Right lobe of liver (tissue), 6 donors: Measurements from ENCODE around the gene SYDE1. TPM values are rescaled to one million over a fixed set of nuclear protein-coding genes. Genes with fewer than 3 reads are reported as not detected.
A peak's percentile ranks its signal among the peaks of the same experiment; 100 is the strongest.

Experiments used
- ATAC-seq, 4 donors: fragments of 200-7000 bp; cut with Tn5 transposase; one replicate each; pipeline ENCODE4 v1.9.1; 2020; ENCODE audit warnings: mild to moderate bottlenecking in 4 of 4, moderate library complexity in 4 of 4
- DNase-seq, 3 donors: peaks; one replicate each; pipeline ENCODE4 v3.0.0-alpha.2; 2020
- H3K27ac ChIP-seq, 3 donors: fragments of 200-600 bp; one replicate each; pipeline ENCODE4 v1.8.0; 2022
- H3K27me3 ChIP-seq, 2 donors: fragments of 200-600 bp; one replicate each; pipeline ENCODE4 v1.8.0; 2022
- H3K36me3 ChIP-seq, 4 donors: fragments of 200-600 bp; sonication (generic) in 1 of 4; one replicate each; pipeline versions ENCODE4 v1.5.1 to v1.8.0; 2017 to 2022; ENCODE audit warnings: control low read depth in 1 of 4
- H3K4me1 ChIP-seq, 4 donors: fragments of 200-600 bp; sonication (generic) in 1 of 4; one replicate each; pipeline versions ENCODE4 v1.5.1 to v1.8.0; 2017 to 2022; ENCODE audit warnings: control low read depth in 1 of 4
- H3K4me3 ChIP-seq, 3 donors: fragments of 200-600 bp; one replicate each; pipeline ENCODE4 v1.8.0; 2022
- H3K9me3 ChIP-seq, 4 donors: fragments of 200-600 bp; sonication (generic) in 1 of 4; one replicate each; pipeline versions ENCODE4 v1.5.1 to v1.8.0; 2017 to 2022; ENCODE audit warnings: control low read depth in 1 of 4
- POLR2A ChIP-seq: fragments of 450-650 bp; IDR thresholded peaks from one replicate; pipeline ENCODE4 v1.6.1; 2017; ENCODE audit warnings: antibody characterized with exemption, mild to moderate bottlenecking
- WGBS: methylation state at CpG from one replicate; pipeline ENCODE4 v1.1.6; 2018; ENCODE audit warnings: low coverage, low lambda C conversion rate; ENCODE audit not compliant: insufficient coverage; ENCODE audit errors: missing lambda C conversion rate; 5-methylcytosine and 5-hydroxymethylcytosine counted together
- intact Hi-C, 2 donors: fragments of 100-400 bp; cut with DNase I; formaldehyde crosslinking; loops; one replicate each; pipeline versions ENCODE4 v1.11.2 to v1.14.1; 2022
- total RNA-seq, 6 experiments: library from RNA; depleted of rRNA in 2 of 6; stranded (reverse); fragments of >200 nt in 2 of 6; fragmentation: NEBNext Ultra II Directional in 3 of 6; extraction: Animal tissue kit (Norgen Biotek cat#: 25700) in 3 of 6; gene quantifications; one replicate each; pipeline versions ENCODE4 v1.1.0 to v1.2.4, GENCODE V29; 2016 to 2023
- TF ChIP-seq, protein P1 (sequence below), 4 donors: fragments of 200-600 bp in 3 of 4; fragments of 450-650 bp in 1 of 4; IDR thresholded peaks; one replicate each; pipeline versions ENCODE4 v1.5.1 to v1.8.0; 2016 to 2022; ENCODE audit warnings: antibody characterized with exemption in 4 of 4, mild to moderate bottlenecking in 2 of 4
- donor health status: DM: no; HTN: yes; CAD: no.
- donor health status: DM: no; HTN: no; CAD: no.
- donor health status: DM: no; HTN: no; CAD: no.
- donor health status: DM: no; HTN: yes; CAD: no.
- donor health status: DM: no; HTN: yes; CAD: no.

Gene SYDE1
- total RNA-seq, 6 experiments from 2014 or later, result 2.7 to 7.4 (median 4.6) TPM

DNA sequence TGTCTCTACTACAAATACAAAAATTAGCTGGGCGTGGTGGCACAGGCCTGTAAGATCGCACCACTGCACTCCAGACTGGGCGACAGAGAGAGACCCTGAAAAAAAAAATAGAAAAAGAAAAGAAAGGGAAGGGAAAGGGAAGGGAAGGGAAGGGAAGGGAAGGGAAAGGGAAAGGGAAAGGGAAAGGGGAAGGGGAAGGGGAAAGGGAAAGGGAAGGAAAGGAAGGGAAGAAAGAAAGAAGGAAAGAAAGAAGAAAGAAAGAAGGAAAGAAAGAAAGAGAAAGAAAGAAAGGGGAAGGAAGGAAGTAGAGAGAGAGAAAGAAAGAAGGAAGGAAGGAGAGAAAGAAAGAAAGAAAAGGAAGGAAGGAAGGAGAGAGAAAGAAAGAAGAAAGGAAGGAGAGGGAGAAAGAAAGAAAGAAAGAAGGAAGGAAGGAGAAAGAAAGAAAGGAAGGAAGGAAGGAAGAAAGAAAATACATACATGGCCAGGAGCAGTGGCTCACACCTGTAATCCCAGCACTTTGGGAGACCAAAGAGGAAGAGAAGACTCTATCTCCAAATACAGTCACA lies 8.1 kb upstream of the SYDE1 start:
- DNase-seq (no peak), ATAC-seq (no peak)
- Histone ChIP-seq H3K27ac (no peak overlapping the region), H3K4me1 (no peaks in the 10 kb centered on the region), H3K27me3 (no peaks in the 10 kb centered on the region), H3K9me3 (no peaks in the 10 kb centered on the region), H3K36me3 (no peaks in the 10 kb centered on the region), H3K4me3 (no peak overlapping the region)
- intact Hi-C loops, result loop anchor here (10.0 kb wide), 2 partner anchors 46 to 56 kb away; no protein-coding TSS in a partner anchor
- TF ChIP-seq, protein P1, sequence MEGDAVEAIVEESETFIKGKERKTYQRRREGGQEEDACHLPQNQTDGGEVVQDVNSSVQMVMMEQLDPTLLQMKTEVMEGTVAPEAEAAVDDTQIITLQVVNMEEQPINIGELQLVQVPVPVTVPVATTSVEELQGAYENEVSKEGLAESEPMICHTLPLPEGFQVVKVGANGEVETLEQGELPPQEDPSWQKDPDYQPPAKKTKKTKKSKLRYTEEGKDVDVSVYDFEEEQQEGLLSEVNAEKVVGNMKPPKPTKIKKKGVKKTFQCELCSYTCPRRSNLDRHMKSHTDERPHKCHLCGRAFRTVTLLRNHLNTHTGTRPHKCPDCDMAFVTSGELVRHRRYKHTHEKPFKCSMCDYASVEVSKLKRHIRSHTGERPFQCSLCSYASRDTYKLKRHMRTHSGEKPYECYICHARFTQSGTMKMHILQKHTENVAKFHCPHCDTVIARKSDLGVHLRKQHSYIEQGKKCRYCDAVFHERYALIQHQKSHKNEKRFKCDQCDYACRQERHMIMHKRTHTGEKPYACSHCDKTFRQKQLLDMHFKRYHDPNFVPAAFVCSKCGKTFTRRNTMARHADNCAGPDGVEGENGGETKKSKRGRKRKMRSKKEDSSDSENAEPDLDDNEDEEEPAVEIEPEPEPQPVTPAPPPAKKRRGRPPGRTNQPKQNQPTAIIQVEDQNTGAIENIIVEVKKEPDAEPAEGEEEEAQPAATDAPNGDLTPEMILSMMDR (IDR thresholded peaks at IDR 0.05), result no peak
- TF ChIP-seq POLR2A, result no peak
- WGBS, result 82% methylated on average over 3 of the region's 3 CpGs

DNA sequence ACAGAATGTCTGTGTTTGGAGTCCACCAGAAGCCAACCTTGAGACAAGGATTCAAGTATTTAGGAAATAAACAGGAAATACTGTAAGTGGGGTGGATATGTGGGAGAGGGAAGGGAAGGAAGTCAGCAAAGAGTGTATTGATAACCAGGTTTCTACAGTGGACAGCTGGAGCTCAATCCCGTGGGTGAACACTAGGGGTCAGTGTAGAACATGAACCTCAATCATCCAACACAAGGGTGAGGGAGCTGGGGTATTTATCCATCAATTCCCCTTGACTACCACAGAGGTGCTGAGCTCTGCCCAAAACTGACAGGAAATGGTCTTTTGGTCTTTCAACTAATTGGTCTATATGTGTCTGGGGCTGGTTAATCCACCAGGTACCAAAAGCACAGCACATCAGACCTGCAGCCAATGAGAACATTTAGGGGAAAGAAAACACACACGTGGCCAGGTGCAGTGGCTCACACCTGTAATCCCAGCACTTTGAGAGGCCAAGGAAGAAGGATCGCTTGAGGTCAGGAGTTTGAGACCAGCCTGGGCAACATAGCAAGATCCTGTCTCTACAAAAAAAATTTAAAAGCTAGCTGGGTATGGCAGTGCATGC lies 5.6 kb upstream of the SYDE1 start:
- no peak overlapping the region for H3K27ac ChIP-seq
- intact Hi-C loops, result no loop called here
- TF ChIP-seq POLR2A, result no peak
- TF ChIP-seq, protein P1 (IDR thresholded peaks at IDR 0.05), result peak; percentile 60 to 80 (median 74)
- peak; percentile 89 to 95 (median 92) for ATAC-seq
- H3K4me1 ChIP-seq, result no peaks in the 10 kb centered on the region
- H3K4me3 ChIP-seq, result no peak overlapping the region
- no peaks in the 10 kb centered on the region for H3K9me3 ChIP-seq
- no peaks in the 10 kb centered on the region for H3K36me3 ChIP-seq
- 49% methylated on average over 3 of the region's 3 CpGs for WGBS
- no peak for DNase-seq
- H3K27me3 ChIP-seq, result no peaks in the 10 kb centered on the region

GRCh38 chr19:15104003-15104402 lies 3.2 kb upstream of the SYDE1 start:
- Histone ChIP-seq H3K4me1 (no peaks in the 10 kb centered on the region), H3K4me3 (no peak overlapping the region), H3K27ac (no peak overlapping the region), H3K9me3 (no peaks in the 10 kb centered on the region), H3K36me3 (no peaks in the 10 kb centered on the region), H3K27me3 (no peaks in the 10 kb centered on the region)
- 69% methylated on average over 1 of the region's 1 CpG for WGBS
- DNase-seq (no peak), ATAC-seq (no peak)
- no peak for TF ChIP-seq POLR2A
- TF ChIP-seq, protein P1 (IDR thresholded peaks at IDR 0.05), result no peak
- intact Hi-C loops, result no loop called here

GRCh38 chr19:15104411-15104810 lies 2.8 kb upstream of the SYDE1 start:
- Histone ChIP-seq H3K27me3 (no peaks in the 10 kb centered on the region), H3K4me3 (no peak overlapping the region), H3K9me3 (no peaks in the 10 kb centered on the region), H3K4me1 (no peaks in the 10 kb centered on the region), H3K27ac (no peak overlapping the region), H3K36me3 (no peaks in the 10 kb centered on the region)
- DNase-seq (no peak), ATAC-seq (no peak)
- intact Hi-C loops, result no loop called here
- WGBS, result 58% methylated on average over 1 of the region's 1 CpG
- TF ChIP-seq, protein P1 (IDR thresholded peaks at IDR 0.05), result no peak
- no peak for TF ChIP-seq POLR2A
